ENCODE measurements around the gene RARRES1. TPM values are rescaled to one million over a fixed set of nuclear protein-coding genes. Genes with fewer than 3 reads are reported as not detected.

The RARRES1 gene
- total and polyA plus RNA-seq, 2 experiments from 2014 or later = 0.10 to 0.82 TPM

GRCh38 chr3:158658889-158659288 is 73.4 kb downstream of the RARRES1 start (continued):
- TF ChIP-seq ZNF462 (CRISPR knock-in tag; IDR thresholded peaks at IDR 0.05) = no peak
- TF ChIP-seq ZNF331 (CRISPR knock-in tag; IDR thresholded peaks at IDR 0.05; ENCODE audit: low read depth) = no peak
- TF ChIP-seq CREB1 (CRISPR knock-in tag; IDR thresholded peaks at IDR 0.05; ENCODE audit: low read depth) = no peak

GRCh38 chr3:158652463-158652862 is 79.8 kb downstream of the RARRES1 start:
- DNase-seq (ENCODE audit: low spot score) (no peak), ATAC-seq (no peak)
- no peaks in the 10 kb centered on the region for H3K9me2 ChIP-seq (ENCODE audit: insufficient read depth)
- H2AFZ ChIP-seq = no peak overlapping the region
- Mint-ChIP-seq H3K36me3 (ENCODE audit: low read depth) (peaks cover 51% of the 10 kb centered on the region), H3K4me3 (no peak overlapping the region), H3K9me3 (no peaks in the 10 kb centered on the region), H3K4me1 (no peaks in the 10 kb centered on the region; the same call in 2 of the 3 replicates), H3K27me3 (ENCODE audit: insufficient read depth, low read depth, poor library complexity) (no peaks in the 10 kb centered on the region), H3K27ac (no peak overlapping the region)
- no peak overlapping the region for H3K27ac ChIP-seq (ENCODE audit: low read depth)
- H3K4me2 ChIP-seq = no peak overlapping the region
- TF ChIP-seq POLR2AphosphoS5 (IDR thresholded peaks at IDR 0.05; ENCODE audit: low read depth) = no peak
- TF ChIP-seq NANOG (IDR thresholded peaks at IDR 0.05; ENCODE audit: borderline replicate concordance) = no peak
- no peak for TF ChIP-seq ZNF331 (CRISPR knock-in tag; IDR thresholded peaks at IDR 0.05; ENCODE audit: low read depth)
- no peak for TF ChIP-seq STAT1 (IDR thresholded peaks at IDR 0.05; ENCODE audit: unreplicated experiment)
- no peak for TF ChIP-seq REST (IDR thresholded peaks at IDR 0.05; ENCODE audit: unreplicated experiment)
- no peak overlapping the region for H3K4me3 ChIP-seq
- H3K79me2 ChIP-seq (replicated peaks; ENCODE audit: insufficient read depth) = peaks cover 8% of the 10 kb centered on the region
- H3F3A ChIP-seq (replicated peaks; ENCODE audit: low read depth) = no peaks in the 10 kb centered on the region
- peaks cover 45% of the 10 kb centered on the region for H3K36me3 ChIP-seq (ENCODE audit: insufficient read depth)
- no peaks in the 10 kb centered on the region for H3K27me3 ChIP-seq (ENCODE audit: insufficient read depth)
- no peaks in the 10 kb centered on the region for H3K4me1 ChIP-seq (ENCODE audit: insufficient read depth)
- no peaks in the 10 kb centered on the region; the same call in 1 of the 2 replicates for H4K20me1 ChIP-seq (replicated peaks; ENCODE audit: insufficient read depth)

Data from GM23338 (cell line).